ENCODE data around the gene AANAT.

- TF ChIP-seq RAD21 (IDR thresholded peaks at IDR 0.05; ENCODE audit: low read depth) (no peak), TAF1 (IDR thresholded peaks at IDR 0.05; ENCODE audit: low read depth) (no peak), ZBTB7A (IDR thresholded peaks at IDR 0.05; ENCODE audit: low read depth) (no peak), REST (IDR thresholded peaks at IDR 0.05; ENCODE audit: low read depth) (no peak), MAX (IDR thresholded peaks at IDR 0.05) (no peak), EP300 (IDR thresholded peaks at IDR 0.05; ENCODE audit: borderline replicate concordance) (no peak), YY1 (IDR thresholded peaks at IDR 0.05; ENCODE audit: low read depth) (no peak), FOXM1 (IDR thresholded peaks at IDR 0.05; ENCODE audit: borderline replicate concordance, low read depth) (no peak), CREB1 (IDR thresholded peaks at IDR 0.05; ENCODE audit: low read depth) (no peak), TEAD4 (IDR thresholded peaks at IDR 0.05) (no peak)
Measured at GRCh38 chr17:76495663-76496400, 28.4 kb downstream of the AANAT start.

All from Ishikawa (cell line).